Stimulated activated CD4-positive, alpha-beta T cell treated with anti-CD3 and anti-CD28 coated beads, Interleukin-4, amount 100 ng/mL, for 4 hours (primary cell): ENCODE measurements around the gene CD8A.

Experiments
- DNase-seq, 2 experiments: peaks; one replicate each; pipeline ENCODE4 v3.0.0-alpha.2; 2020

Gene CD8A

GRCh38 chr2:86808315-86809161 is 17.8 kb upstream of the CD8A start:
- DNase-seq: peak; percentile 87 to 89

GRCh38 chr2:86807468-86808275 is 17.0 kb upstream of the CD8A start:
- peak in 1 of 2 experiments; percentile 34 for DNase-seq

DNA sequence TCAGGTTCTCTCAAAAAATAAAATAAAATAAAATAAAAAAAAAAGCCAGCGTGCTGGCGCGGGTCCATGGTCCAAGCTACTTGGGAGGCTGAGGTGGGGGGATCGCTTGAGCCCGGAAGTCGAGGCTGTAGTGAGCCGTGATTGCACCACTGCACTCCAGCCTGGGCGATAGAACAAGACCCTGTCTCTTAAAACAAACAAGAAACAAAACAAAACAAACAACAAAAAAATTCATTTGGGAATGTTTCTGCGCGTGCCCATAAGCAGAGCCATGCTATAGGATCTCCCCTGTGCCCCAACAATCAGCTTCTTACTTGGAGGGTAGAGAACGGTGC is 16.4 kb upstream of the CD8A start:
- no peak for DNase-seq

GRCh38 chr2:86806059-86806857 is 15.5 kb upstream of the CD8A start:
- no peak for DNase-seq

GRCh38 chr2:86800856-86801567 is 10.3 kb upstream of the CD8A start:
- no peak for DNase-seq

GRCh38 chr2:86794861-86795260 is 4.1 kb upstream of the CD8A start:
- no peak for DNase-seq

- no peak for DNase-seq
Measured at GRCh38 chr2:86793752-86794151, 3.0 kb upstream of the CD8A start.

- DNase-seq: no peak
Measured at GRCh38 chr2:86791573-86791972, 860 bp upstream of the CD8A start.

DNA sequence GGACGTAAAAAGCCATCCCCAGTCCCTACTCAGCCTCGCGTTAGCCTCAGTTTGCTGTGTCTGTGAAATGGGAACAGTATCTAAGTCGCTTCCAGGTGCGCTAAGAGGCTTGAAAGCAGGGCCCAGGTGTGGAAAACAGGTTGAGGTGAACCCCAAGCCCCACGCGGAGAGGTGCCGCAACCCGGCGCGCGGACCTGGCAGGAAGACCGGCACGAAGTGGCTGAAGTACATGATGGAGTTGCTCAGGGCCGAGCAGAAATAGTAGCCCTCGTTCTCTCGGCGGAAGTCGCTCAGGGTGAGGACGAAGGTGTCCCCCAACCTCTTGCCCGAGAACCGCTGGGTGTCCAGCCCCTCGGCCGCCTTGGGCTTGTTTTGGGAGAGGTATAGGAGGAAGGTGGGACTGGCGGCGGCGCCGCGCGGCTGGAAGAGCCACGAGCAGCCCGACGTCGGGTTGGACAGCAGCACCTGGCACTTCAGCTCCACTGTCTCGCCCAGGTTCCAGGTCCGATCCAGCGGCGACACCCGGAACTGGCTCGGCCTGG is 508 bp downstream of the CD8A start:
- DNase-seq: no peak

DNA sequence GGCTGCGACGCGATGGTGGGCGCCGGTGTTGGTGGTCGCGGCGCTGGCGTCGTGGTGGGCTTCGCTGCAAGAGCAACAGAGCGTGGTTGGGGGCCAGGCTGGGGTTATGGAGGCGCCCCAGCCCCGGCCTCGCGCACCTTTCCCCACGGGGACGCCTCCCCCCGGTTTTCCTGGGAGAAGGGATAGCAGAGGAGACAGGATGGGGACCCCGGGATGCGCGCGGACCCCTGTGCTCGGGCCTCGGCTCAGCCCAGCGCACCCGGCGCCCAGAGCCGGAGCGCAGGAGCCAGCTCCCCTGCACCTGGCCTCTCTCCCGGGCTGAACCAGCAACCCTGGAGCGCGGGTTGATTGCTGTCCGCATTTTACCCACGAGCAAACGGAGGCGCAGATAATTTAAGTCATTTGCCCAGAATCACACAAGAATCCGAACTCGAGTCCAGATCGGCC is 1.0 kb downstream of the CD8A start:
- DNase-seq: no peak

GRCh38 chr2:86788881-86789686 is 1.6 kb downstream of the CD8A start:
- no peak for DNase-seq

DNA sequence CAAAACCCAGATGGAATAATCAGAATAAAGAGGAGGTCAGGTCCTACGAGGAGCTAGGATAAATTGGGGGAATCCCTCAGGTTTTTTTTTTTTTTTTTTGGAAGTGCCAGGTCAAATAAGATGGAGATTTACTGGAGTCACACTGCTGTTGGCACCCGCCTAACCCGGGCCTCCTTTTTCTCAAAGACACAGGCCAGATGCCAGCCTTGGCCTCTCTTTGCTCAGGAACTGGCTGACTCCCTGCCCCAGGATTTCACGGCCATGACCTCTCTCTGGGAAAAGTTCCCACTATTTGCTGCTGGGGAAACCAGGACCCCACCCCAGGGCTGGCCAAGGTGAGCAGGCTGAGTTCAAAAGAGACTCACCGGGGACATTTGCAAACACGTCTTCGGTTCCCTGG is 2.5 kb downstream of the CD8A start:
- no peak for DNase-seq

- no peak for DNase-seq
Measured at GRCh38 chr2:86787736-86788135, 3.0 kb downstream of the CD8A start.

GRCh38 chr2:86786001-86786536 is 4.6 kb downstream of the CD8A start:
- DNase-seq: no peak

DNA sequence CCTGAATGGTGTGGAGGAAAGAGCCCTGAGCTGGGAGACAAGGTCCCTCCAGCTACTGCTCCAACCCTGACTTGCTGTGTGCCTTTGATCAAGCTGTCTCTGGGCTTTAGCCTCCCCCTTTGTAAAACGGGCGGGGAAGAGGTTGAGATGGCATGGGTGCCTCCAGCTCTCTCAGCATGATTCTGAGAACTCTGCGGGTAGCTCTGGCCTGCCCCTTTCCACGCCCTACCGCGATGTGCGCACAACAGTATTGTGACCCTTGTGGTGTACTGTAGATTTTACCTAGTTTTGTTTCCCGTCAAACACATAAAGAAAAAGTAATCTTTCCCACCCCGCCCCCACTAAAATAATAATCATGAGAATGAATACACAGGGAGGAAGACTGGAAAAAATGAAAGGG is 5.3 kb downstream of the CD8A start:
- no peak for DNase-seq

GRCh38 chr2:86783615-86784339 is 6.9 kb downstream of the CD8A start:
- no peak for DNase-seq

GRCh38 chr2:86782748-86783147 is 8.0 kb downstream of the CD8A start:
- DNase-seq: no peak

DNA sequence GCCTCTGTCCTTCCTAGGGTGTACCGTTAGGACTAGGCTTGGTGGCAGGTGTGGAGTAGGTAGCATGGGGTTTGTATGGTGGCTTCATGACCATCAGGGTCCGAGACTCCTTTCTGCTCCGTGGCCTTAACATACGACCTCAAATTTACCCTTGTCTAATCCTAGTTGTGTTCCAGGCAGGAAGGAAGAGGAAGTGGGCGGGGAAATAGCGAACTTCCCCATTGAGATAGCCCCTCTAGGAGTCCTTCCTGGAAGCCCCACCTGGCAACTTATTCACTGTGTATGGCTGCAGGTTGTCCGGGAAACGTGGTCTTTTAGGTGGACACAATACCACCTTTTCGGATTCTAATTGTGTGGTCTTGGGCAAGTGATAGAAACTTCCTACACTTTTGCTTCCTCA is 9.3 kb downstream of the CD8A start:
- no peak for DNase-seq

DNA sequence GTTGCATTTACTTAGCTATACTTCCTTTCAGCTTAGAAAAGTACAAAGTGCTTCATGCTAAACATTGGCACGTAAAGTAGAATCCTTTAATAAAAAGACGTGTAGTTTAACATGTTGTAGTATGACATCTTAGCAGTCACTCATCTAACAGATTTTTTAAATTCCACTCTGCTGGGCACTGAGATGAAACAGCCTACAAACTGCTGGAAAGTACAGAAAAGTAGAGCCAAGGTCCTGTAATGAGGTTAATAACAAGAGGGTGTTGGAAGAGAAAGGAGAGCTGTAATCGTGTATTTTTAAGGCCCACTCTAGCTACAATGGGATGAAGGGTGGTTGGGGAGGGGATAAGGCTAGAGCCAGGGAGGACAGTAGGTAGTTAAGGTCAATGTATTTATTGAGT is 10.7 kb downstream of the CD8A start:
- DNase-seq: no peak

GRCh38 chr2:86778957-86779356 is 11.8 kb downstream of the CD8A start:
- no peak for DNase-seq

GRCh38 chr2:86776532-86776931 is 14.2 kb downstream of the CD8A start:
- no peak for DNase-seq
